ENCODE data around the gene SHISA5. TPM values are rescaled to one million over a fixed set of nuclear protein-coding genes. Genes with fewer than 3 reads are reported as not detected.

The SHISA5 gene, protein sequence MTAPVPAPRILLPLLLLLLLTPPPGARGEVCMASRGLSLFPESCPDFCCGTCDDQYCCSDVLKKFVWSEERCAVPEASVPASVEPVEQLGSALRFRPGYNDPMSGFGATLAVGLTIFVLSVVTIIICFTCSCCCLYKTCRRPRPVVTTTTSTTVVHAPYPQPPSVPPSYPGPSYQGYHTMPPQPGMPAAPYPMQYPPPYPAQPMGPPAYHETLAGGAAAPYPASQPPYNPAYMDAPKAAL
- 173 and 174 TPM in 2 replicates for total RNA-seq

DNA sequence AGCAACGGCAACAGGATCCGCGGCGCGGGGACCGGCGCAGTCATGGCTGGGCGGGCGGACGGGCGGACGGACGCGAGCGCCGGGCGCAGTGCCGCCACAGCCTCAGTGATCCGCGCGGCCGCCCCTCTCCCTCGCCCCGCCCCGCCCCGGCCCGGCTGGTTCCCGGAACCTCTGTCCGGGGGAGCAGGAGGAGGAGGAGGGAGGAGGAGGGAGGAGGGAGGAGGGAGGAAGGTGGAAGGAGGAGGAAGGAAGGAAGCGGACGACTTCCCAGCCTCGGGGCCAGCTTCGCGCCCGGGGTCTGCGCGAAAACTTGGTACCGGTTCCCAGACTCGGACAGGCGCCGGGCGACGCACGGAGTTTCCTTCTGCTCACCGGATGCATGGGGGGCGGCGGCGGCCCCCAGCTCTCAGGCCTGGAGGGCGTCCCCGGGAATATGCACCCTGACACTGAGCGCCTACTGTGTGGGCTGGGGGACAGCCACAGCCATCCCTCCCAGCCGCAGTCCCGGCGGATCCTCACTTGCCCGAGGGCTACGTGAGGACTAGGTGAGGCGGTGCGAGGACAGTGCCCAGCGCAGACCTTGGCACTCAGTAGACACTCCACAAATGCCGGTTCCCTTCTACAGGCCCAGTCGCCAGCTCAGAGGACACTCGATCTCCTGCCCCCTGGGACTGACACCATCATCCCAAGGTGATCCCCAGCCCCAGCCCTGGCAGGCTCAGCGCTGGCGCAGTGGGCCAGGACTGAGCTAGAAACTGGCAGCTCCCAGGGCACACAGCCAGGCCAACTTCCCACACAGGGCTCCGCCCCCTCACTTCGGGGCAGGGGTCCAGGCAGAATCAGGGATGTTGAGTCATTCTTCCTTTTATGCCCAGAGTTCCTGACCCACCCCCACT is at the start of gene SHISA5:
Gene SHISA5, minus strand, starts transcription at position 124 of the 896 bp plus-strand sequence. Its CDS starts 80 bp downstream, at position 44.

DNA sequence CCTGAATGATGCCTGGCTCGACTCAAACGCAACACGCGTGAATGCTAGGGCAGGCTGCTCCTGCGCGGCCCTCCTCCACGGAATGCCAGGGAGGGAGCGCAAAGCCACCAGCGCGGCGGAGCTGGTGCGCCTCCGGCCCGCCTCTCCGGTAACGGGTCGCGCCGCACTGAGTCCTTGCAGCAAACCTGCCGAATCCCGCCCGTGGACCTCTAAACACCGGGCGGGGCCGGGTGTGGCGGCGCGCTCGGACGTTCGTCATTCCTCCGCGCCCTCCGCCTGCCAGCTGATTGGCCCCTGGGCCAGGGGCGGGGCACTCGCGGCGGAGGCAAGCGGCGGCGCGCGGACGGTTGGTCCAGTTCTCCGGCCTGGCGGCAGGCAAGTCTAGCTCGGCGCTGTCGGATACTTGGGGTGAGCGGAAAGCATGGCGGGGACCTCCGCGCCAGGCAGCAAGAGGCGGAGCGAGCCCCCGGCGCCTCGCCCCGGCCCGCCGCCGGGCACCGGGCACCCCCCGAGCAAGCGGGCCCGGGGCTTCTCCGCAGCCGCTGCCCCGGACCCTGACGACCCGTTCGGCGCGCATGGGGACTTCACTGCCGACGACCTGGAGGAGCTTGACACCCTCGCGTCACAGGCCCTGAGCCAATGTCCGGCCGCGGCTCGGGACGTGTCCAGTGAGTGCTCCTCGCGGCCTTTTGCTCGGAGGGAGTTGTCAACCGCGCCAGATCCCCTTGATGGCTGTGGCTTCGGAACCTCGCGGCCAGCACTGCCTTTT is 57.4 kb downstream of the SHISA5 start, which contains the start of gene ATRIP:
Gene ATRIP, plus strand, starts transcription at position 313 of the 769 bp plus-strand sequence. Its CDS starts 109 bp downstream, at position 422.

DNA sequence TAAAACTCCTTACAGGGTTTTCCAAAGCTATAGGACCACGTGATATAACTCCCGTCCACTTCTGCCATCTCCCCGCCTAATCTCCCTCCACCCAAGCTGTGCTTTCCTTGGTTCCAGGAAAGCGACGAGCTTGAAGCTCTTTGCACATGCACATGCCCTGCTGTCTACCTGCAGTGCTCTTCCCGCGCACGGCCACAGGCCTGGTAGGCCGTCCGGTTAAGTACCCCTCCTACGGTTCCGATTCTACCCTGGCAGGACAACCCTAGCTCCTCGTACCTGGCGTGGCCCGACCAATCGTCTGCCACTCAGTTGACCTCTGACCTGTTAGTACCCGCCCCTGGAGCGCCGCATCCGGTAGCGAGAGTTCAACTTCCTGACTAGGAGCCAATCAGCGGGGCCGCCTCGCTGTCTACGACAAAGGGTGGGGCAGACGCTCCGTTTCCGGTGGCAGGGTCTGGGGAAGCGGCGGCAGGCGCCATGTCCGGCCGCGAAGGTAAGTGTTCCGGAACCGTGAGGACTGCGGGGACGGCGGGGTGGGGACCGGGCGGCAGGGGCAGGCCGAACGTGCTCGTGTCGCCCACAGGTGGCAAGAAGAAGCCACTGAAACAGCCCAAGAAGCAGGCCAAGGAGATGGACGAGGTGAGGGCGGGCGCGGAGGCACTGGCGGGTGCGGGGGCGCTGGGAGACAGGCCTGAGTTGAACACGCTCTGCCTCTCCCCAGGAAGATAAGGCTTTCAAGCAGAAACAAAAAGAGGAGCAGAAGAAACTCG is 64.0 kb downstream of the SHISA5 start, which contains the start of the genes CCDC51 and TMA7:
Gene CCDC51, minus strand, starts transcription at position 300 of the 770 bp plus-strand sequence. CDS start 4,991 bp downstream, outside the sequence.
Gene TMA7, plus strand, starts transcription at position 438 of the 770 bp plus-strand sequence. Its CDS starts 40 bp downstream, at position 478.

DNA sequence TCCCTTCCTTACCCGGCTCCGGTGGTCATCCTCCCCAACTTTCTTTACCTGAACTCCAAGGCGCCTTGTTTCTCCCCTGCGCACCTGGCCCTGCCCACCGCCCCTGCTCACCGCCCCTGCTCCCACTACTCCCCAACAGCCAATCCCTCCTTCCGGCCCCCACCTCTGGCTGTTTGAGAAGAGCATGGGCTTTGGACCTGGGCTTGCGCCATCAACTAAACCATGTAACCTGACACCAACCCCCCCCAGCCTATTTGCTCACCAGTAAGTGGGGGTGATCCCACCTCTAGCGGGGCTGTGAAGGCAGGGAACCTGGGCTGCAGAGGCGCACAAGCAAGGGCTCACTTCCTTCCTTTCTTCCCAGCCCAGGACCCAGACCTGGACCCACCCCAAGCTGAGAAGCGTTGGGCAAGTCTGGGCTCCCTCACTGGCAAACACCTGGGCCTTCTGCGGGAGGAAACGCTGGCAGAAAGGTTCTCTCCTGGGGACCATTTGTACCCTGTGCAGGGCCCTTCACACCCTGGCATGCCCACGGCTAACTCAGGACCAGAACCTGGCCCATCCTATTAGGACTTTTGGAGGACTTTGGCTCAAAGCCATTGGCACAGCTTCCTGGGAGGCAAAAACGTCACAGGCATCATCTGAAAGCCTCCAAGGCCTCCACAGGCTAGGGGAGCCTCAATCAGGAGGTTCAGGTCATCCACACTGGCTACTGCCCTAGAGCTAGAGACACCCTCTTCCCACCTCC is 73.8 kb downstream of the SHISA5 start, which contains the start of gene PLXNB1:
Gene PLXNB1, minus strand, starts transcription at position 127 of the 748 bp plus-strand sequence. CDS start 5,475 bp downstream, outside the sequence.

Other genes with a start within 250 kb of the SHISA5 start
- 21.6 and 23.0 TPM in 2 replicates for gene NME6, start 202.8 kb downstream of the SHISA5 start, total RNA-seq
- not detected in 2 replicates for gene SPINK8, start 170.5 kb downstream of the SHISA5 start, total RNA-seq
- not detected in 2 replicates for gene FBXW12, start 132.0 kb downstream of the SHISA5 start, total RNA-seq
- 49.2 and 84.9 TPM in 2 replicates for gene PLXNB1, start 74.1 kb downstream of the SHISA5 start, total RNA-seq
- gene CCDC51, start 64.1 kb downstream of the SHISA5 start, total RNA-seq: 30.1 and 39.5 TPM in 2 replicates
- gene TMA7, start 63.9 kb downstream of the SHISA5 start, total RNA-seq: 383 and 572 TPM in 2 replicates
- 5.0 and 10.8 TPM in 2 replicates for gene ATRIP, start 57.4 kb downstream of the SHISA5 start, total RNA-seq
- 10.7 and 12.0 TPM in 2 replicates for gene PFKFB4, start 52.6 kb upstream of the SHISA5 start, total RNA-seq
- gene UCN2, start 59.6 kb upstream of the SHISA5 start, total RNA-seq: 6.1 and 6.7 TPM in 2 replicates
- 121 and 323 TPM in 2 replicates for gene COL7A1, start 91.2 kb upstream of the SHISA5 start, total RNA-seq
- gene UQCRC1, start 105.5 kb upstream of the SHISA5 start, total RNA-seq: 599 and 603 TPM in 2 replicates
- not detected in 2 replicates for gene TMEM89, start 117.6 kb upstream of the SHISA5 start, total RNA-seq
- gene SLC26A6, start 131.3 kb upstream of the SHISA5 start, total RNA-seq: 52.5 and 53.9 TPM in 2 replicates
- 1.0 and 1.1 TPM in 2 replicates for gene CELSR3, start 158.7 kb upstream of the SHISA5 start, total RNA-seq
- gene NCKIPSD, start 181.7 kb upstream of the SHISA5 start, total RNA-seq: 15.8 and 19.2 TPM in 2 replicates
- 53.0 and 55.1 TPM in 2 replicates for gene IP6K2, start 213.0 kb upstream of the SHISA5 start, total RNA-seq

Data from hair follicular keratinocyte (primary cell).